CMK (cell line): ENCODE results near the gene ANP32A.
"Not testable (repeated sequence)": the region's sequence is repeated elsewhere in the genome, so short reads cannot be mapped to it uniquely, and the experiment has no call there.

Source experiments
- DNase-seq: peaks from one replicate; pipeline ENCODE4 v3.0.0-alpha.2; 2010; ENCODE audit warnings: low read depth

The ANP32A gene

GRCh38 chr15:68781766-68782588, 38.7 kb downstream of the ANP32A start:
- peak; percentile 54 for DNase-seq

- DNase-seq: no peak
Observed at GRCh38 chr15:68781217-68781616, 39.5 kb downstream of the ANP32A start.

GRCh38 chr15:68778876-68779275, 41.8 kb downstream of the ANP32A start:
- DNase-seq: no peak

- no peak for DNase-seq
Observed at GRCh38 chr15:68776477-68777270, 44.0 kb downstream of the ANP32A start.

- no peak for DNase-seq
Observed at GRCh38 chr15:68775671-68776476, 44.8 kb downstream of the ANP32A start.

- DNase-seq: no peak
Observed at GRCh38 chr15:68775236-68775577, 45.5 kb downstream of the ANP32A start.

- no peak for DNase-seq
Observed at GRCh38 chr15:68774521-68775235, 46.0 kb downstream of the ANP32A start.

GRCh38 chr15:68774120-68774519, 46.6 kb downstream of the ANP32A start:
- no peak for DNase-seq

- no peak for DNase-seq
Observed at GRCh38 chr15:68773036-68773435, 47.7 kb downstream of the ANP32A start.

GRCh38 chr15:68770216-68770615, 50.5 kb downstream of the ANP32A start:
- DNase-seq: no peak

- DNase-seq: no peak
Observed at GRCh38 chr15:68769702-68770101, 51.0 kb downstream of the ANP32A start.

- no peak for DNase-seq
Observed at GRCh38 chr15:68768321-68768720, 52.4 kb downstream of the ANP32A start.

- no peak for DNase-seq
Observed at GRCh38 chr15:68767833-68768232, 52.9 kb downstream of the ANP32A start.

GRCh38 chr15:68765602-68766368, 54.9 kb downstream of the ANP32A start:
- DNase-seq: no peak

- DNase-seq: no peak
Observed at GRCh38 chr15:68764090-68764489, 56.6 kb downstream of the ANP32A start.

- DNase-seq: no peak
Observed at GRCh38 chr15:68763063-68763462, 57.6 kb downstream of the ANP32A start.

GRCh38 chr15:68759982-68760579, 60.6 kb downstream of the ANP32A start:
- DNase-seq: not testable (repeated sequence)

- DNase-seq: no peak
Observed at GRCh38 chr15:68755731-68756130, 65.0 kb downstream of the ANP32A start.

GRCh38 chr15:68751622-68752021, 69.1 kb downstream of the ANP32A start:
- DNase-seq: no peak

GRCh38 chr15:68749793-68750192, 70.9 kb downstream of the ANP32A start:
- no peak for DNase-seq

GRCh38 chr15:68749365-68749764, 71.3 kb downstream of the ANP32A start:
- DNase-seq: no peak
